ENCODE measurements around the gene GRB7.

DNA sequence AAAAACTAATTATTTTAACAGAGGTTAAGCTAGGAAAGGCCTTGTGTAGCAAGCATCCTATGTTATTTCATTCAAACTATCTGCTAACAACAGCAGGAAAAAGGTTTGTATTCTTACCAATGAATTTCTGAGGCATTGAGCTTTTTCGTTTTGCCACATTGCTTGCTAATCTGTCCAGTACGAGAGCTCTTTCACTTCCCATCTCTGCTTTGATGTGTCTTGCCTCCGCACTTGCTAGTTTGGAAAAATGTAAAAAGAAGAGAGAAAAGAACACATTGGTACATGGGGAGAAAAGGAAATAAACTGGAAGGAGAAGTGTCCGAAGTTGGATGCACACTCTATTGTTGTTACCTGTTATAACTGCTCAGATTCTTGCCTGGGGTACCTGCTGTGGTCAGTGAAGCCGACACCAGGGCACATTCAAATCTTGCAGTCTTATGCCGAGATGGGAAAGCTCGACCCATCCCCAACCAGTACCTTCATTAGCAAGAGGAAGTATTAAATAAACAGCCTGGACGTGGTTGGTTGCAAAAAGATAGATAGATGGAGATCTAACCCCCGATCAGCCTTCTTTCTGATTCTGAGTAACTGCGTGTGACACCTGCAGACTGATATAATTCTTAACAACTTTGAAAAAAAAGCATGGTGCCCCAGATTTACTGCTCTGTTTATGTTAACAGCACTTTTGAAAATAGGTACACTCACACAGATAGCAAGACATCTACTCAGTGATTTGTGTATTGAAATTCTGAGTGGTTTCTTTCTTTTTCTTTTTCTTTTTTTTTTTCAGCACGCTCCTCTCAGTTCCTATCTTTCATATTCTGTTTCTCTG is 40.0 kb downstream of the GRB7 start:
- TF ChIP-seq MYC (IDR thresholded peaks at IDR 0.05; ENCODE audit: insufficient read depth, insufficient read length, insufficient replicate concordance, low read length, severe bottlenecking) (no peak), GABPA (IDR thresholded peaks at IDR 0.05; ENCODE audit: low read depth) (peak; percentile 35; the same call in 1 of the 2 replicates), MEF2B (IDR thresholded peaks at IDR 0.05; ENCODE audit: partially characterized antibody, poor library complexity, severe bottlenecking) (no peak), POLR2A (IDR thresholded peaks at IDR 0.05; ENCODE audit: low read depth, low read length) (peak; percentile 43; the same call in 1 of the 2 replicates), EZH2 (IDR thresholded peaks at IDR 0.05; ENCODE audit: borderline replicate concordance, control insufficient read depth, low read depth, low read length) (no peak), IKZF1 (conservative IDR thresholded peaks at IDR 0.05) (peak; percentile 44; the same call in 1 of the 2 replicates)
- TF ChIP-seq, protein P1, sequence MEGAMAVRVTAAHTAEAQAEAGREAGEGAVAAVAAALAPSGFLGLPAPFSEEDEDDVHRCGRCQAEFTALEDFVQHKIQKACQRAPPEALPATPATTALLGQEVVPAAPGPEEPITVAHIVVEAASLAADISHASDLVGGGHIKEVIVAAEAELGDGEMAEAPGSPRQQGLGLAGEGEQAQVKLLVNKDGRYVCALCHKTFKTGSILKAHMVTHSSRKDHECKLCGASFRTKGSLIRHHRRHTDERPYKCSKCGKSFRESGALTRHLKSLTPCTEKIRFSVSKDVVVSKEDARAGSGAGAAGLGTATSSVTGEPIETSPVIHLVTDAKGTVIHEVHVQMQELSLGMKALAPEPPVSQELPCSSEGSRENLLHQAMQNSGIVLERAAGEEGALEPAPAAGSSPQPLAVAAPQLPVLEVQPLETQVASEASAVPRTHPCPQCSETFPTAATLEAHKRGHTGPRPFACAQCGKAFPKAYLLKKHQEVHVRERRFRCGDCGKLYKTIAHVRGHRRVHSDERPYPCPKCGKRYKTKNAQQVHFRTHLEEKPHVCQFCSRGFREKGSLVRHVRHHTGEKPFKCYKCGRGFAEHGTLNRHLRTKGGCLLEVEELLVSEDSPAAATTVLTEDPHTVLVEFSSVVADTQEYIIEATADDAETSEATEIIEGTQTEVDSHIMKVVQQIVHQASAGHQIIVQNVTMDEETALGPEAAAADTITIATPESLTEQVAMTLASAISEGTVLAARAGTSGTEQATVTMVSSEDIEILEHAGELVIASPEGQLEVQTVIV (IDR thresholded peaks at IDR 0.05; ENCODE audit: borderline replicate concordance, partially characterized antibody) = no peak
